ENCODE measurements around the gene CD1C.

Gene CD1C

DNA sequence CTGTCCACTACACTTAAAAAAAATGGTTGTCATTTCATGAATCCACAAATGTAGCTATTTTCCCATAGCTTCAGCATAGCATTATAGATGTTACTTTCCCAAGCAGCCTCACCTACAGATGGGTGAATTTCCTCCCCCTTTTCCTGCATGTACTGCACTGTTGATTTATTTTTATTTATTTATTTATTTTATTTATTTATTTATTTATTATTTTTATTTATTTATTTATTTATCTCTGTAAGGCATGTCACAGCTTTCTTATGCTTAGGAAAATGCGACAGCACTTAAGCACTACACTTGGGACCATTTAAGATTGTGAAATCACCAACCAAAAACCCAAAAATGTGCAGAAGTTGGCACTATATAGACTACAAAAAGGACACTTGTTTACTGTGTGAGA, 30.6 kb upstream of the CD1C start:
- TF ChIP-seq CEBPB (IDR thresholded peaks at IDR 0.05) (no peak), RAD21 (IDR thresholded peaks at IDR 0.05; ENCODE audit: low read depth) (no peak), ZBTB7A (IDR thresholded peaks at IDR 0.05; ENCODE audit: low read depth) (no peak), EGR1 (IDR thresholded peaks at IDR 0.05) (no peak), NFIC (IDR thresholded peaks at IDR 0.05) (no peak), TCF12 (IDR thresholded peaks at IDR 0.05; ENCODE audit: low read depth) (no peak), FOXM1 (IDR thresholded peaks at IDR 0.05; ENCODE audit: borderline replicate concordance, low read depth) (no peak), TEAD4 (IDR thresholded peaks at IDR 0.05) (no peak)
- TF ChIP-seq, protein P1, sequence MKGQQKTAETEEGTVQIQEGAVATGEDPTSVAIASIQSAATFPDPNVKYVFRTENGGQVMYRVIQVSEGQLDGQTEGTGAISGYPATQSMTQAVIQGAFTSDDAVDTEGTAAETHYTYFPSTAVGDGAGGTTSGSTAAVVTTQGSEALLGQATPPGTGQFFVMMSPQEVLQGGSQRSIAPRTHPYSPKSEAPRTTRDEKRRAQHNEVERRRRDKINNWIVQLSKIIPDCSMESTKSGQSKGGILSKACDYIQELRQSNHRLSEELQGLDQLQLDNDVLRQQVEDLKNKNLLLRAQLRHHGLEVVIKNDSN (IDR thresholded peaks at IDR 0.05): no peak
- TF ChIP-seq, protein P2, sequence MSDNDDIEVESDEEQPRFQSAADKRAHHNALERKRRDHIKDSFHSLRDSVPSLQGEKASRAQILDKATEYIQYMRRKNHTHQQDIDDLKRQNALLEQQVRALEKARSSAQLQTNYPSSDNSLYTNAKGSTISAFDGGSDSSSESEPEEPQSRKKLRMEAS (IDR thresholded peaks at IDR 0.05): no peak

DNA sequence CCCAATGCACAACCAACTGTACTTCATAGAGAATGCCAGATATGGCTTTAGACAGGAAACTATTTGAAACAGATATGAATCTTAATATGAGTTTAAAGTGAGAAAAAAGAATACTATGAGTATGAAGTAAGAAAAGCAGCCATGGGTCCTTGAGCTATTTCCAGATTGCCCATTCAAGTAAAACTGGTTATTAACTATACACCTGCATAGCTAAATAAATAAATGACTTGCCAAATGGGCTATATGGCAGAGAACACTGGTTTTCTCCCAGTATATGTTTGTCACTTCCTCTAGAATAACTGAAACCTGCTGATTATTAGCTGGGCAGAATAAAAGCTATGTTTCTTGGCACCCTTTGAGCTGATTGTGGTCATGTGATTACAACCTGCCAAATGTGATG, 17.0 kb upstream of the CD1C start:
- TF ChIP-seq, protein P2 (IDR thresholded peaks at IDR 0.05): no peak
- no peak for TF ChIP-seq CEBPB (IDR thresholded peaks at IDR 0.05)
- no peak for TF ChIP-seq TEAD4 (IDR thresholded peaks at IDR 0.05)
- TF ChIP-seq TCF12 (IDR thresholded peaks at IDR 0.05; ENCODE audit: low read depth): no peak
- no peak for TF ChIP-seq ZBTB7A (IDR thresholded peaks at IDR 0.05; ENCODE audit: low read depth)
- TF ChIP-seq TAF1 (IDR thresholded peaks at IDR 0.05; ENCODE audit: low read depth): no peak
- TF ChIP-seq, protein P3, sequence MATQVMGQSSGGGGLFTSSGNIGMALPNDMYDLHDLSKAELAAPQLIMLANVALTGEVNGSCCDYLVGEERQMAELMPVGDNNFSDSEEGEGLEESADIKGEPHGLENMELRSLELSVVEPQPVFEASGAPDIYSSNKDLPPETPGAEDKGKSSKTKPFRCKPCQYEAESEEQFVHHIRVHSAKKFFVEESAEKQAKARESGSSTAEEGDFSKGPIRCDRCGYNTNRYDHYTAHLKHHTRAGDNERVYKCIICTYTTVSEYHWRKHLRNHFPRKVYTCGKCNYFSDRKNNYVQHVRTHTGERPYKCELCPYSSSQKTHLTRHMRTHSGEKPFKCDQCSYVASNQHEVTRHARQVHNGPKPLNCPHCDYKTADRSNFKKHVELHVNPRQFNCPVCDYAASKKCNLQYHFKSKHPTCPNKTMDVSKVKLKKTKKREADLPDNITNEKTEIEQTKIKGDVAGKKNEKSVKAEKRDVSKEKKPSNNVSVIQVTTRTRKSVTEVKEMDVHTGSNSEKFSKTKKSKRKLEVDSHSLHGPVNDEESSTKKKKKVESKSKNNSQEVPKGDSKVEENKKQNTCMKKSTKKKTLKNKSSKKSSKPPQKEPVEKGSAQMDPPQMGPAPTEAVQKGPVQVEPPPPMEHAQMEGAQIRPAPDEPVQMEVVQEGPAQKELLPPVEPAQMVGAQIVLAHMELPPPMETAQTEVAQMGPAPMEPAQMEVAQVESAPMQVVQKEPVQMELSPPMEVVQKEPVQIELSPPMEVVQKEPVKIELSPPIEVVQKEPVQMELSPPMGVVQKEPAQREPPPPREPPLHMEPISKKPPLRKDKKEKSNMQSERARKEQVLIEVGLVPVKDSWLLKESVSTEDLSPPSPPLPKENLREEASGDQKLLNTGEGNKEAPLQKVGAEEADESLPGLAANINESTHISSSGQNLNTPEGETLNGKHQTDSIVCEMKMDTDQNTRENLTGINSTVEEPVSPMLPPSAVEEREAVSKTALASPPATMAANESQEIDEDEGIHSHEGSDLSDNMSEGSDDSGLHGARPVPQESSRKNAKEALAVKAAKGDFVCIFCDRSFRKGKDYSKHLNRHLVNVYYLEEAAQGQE (IDR thresholded peaks at IDR 0.05; ENCODE audit: low read depth): no peak
- no peak for TF ChIP-seq CREB1 (IDR thresholded peaks at IDR 0.05; ENCODE audit: low read depth)
- no peak for TF ChIP-seq EGR1 (IDR thresholded peaks at IDR 0.05)
- no peak for TF ChIP-seq NFIC (IDR thresholded peaks at IDR 0.05)
- TF ChIP-seq RAD21 (IDR thresholded peaks at IDR 0.05; ENCODE audit: low read depth): no peak
- TF ChIP-seq, protein P1 (IDR thresholded peaks at IDR 0.05): no peak
- TF ChIP-seq EP300 (IDR thresholded peaks at IDR 0.05; ENCODE audit: borderline replicate concordance): no peak
- TF ChIP-seq FOXM1 (IDR thresholded peaks at IDR 0.05; ENCODE audit: borderline replicate concordance, low read depth): no peak
- no peak for TF ChIP-seq YY1 (IDR thresholded peaks at IDR 0.05; ENCODE audit: low read depth)

DNA sequence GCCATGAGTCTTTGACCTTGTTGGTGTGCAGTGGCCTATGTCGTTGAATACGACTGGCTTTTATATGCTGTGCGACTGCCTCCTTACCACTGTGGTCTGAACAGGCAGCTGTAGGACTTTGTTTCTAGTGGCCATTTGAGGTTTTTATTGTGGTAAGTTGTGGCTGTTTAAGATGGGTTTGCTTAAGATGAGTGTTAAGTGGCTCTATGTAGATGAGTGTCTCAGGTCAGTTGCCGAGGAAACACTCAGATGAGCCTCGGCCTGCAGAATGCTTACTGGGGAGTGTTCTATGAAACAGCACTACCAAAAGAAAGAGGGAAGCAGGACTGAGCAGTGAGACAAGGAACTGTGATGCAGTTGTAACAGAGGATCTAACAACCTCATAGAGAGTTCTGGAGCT, 14.9 kb upstream of the CD1C start:
- TF ChIP-seq, protein P1 (IDR thresholded peaks at IDR 0.05): no peak
- TF ChIP-seq ZBTB7A (IDR thresholded peaks at IDR 0.05; ENCODE audit: low read depth): no peak
- TF ChIP-seq NFIC (IDR thresholded peaks at IDR 0.05): no peak
- no peak for TF ChIP-seq YY1 (IDR thresholded peaks at IDR 0.05; ENCODE audit: low read depth)
- TF ChIP-seq CREB1 (IDR thresholded peaks at IDR 0.05; ENCODE audit: low read depth): no peak
- TF ChIP-seq, protein P2 (IDR thresholded peaks at IDR 0.05): no peak
- TF ChIP-seq, protein P3 (IDR thresholded peaks at IDR 0.05; ENCODE audit: low read depth): no peak

DNA sequence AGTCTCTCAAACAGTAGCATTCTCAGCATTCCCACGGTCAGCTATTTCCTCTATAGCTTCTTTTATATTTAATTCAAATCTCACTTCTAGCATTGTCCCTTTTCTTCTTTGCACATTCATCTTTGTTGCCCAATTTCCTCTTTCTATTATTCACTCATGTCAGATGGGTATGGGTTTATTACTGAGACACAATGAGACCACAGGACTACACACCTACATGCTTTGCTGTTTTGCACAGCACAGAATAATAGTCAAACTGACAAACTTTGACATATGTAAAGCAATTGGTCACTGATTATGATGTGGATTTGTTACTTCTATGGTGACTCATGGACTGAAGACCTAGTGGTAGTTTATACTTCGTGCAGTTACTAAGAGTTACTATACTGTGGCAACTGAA, 5.8 kb upstream of the CD1C start:
- no peak for TF ChIP-seq NFIC (IDR thresholded peaks at IDR 0.05)
- TF ChIP-seq, protein P2 (IDR thresholded peaks at IDR 0.05): no peak
- no peak for TF ChIP-seq CEBPB (IDR thresholded peaks at IDR 0.05)
- TF ChIP-seq YY1 (IDR thresholded peaks at IDR 0.05; ENCODE audit: low read depth): no peak
- no peak for TF ChIP-seq TEAD4 (IDR thresholded peaks at IDR 0.05)
- TF ChIP-seq TCF12 (IDR thresholded peaks at IDR 0.05; ENCODE audit: low read depth): no peak
- TF ChIP-seq, protein P1 (IDR thresholded peaks at IDR 0.05): no peak
- TF ChIP-seq TAF1 (IDR thresholded peaks at IDR 0.05; ENCODE audit: low read depth): no peak
- no peak for TF ChIP-seq RAD21 (IDR thresholded peaks at IDR 0.05; ENCODE audit: low read depth)
- no peak for TF ChIP-seq EGR1 (IDR thresholded peaks at IDR 0.05)
- TF ChIP-seq FOXM1 (IDR thresholded peaks at IDR 0.05; ENCODE audit: borderline replicate concordance, low read depth): no peak
- TF ChIP-seq CREB1 (IDR thresholded peaks at IDR 0.05; ENCODE audit: low read depth): no peak
- TF ChIP-seq, protein P3 (IDR thresholded peaks at IDR 0.05; ENCODE audit: low read depth): no peak
- no peak for TF ChIP-seq EP300 (IDR thresholded peaks at IDR 0.05; ENCODE audit: borderline replicate concordance)
- TF ChIP-seq ZBTB7A (IDR thresholded peaks at IDR 0.05; ENCODE audit: low read depth): no peak
